Endothelial cell of hepatic sinusoid (primary cell): Measurements from ENCODE around the gene METRN.

Experiments used
- in situ Hi-C: cut with HindIII; loops from 2 replicates; pipeline ENCODE4 v1.10.0; 2017; ENCODE audit warnings: low sequenced_read_pairs

The METRN gene

DNA sequence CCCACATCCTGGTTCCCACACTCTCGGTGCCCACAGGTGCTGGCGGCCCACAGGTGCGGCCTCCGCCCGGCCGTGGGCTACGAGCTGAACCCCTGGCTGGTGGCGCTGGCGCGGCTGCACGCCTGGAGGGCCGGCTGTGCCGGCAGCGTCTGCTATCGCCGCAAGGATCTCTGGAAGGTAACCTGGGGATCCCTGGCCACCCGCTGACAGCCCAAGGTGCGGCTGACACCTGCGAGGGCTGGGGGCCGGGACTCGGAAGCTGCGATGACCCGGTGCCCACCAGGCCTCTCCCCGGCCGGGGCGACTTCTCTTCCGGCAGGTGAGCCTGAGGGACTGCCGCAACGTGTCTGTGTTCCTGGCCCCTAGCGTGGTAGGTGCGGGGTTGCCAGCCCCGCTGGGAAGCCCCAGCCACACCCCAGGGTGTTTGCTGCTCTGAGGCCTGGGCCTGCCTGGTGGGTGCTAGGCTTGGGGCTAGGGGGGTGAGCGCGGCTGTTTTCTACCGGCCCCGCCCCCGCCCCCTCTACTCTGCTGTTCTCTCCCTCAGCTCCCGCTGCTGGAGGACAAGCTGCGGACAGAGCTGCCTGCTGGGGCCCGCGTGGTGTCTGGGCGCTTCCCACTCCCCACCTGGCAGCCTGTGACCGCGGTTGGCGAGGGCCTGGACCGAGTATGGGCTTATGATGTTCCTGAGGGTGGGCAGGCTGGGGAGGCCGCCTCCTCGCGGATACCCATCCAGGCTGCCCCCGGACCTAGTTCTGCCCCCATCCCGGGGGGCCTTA lies 7.0 kb downstream of the METRN start:
- in situ Hi-C loops = no loop called here

DNA sequence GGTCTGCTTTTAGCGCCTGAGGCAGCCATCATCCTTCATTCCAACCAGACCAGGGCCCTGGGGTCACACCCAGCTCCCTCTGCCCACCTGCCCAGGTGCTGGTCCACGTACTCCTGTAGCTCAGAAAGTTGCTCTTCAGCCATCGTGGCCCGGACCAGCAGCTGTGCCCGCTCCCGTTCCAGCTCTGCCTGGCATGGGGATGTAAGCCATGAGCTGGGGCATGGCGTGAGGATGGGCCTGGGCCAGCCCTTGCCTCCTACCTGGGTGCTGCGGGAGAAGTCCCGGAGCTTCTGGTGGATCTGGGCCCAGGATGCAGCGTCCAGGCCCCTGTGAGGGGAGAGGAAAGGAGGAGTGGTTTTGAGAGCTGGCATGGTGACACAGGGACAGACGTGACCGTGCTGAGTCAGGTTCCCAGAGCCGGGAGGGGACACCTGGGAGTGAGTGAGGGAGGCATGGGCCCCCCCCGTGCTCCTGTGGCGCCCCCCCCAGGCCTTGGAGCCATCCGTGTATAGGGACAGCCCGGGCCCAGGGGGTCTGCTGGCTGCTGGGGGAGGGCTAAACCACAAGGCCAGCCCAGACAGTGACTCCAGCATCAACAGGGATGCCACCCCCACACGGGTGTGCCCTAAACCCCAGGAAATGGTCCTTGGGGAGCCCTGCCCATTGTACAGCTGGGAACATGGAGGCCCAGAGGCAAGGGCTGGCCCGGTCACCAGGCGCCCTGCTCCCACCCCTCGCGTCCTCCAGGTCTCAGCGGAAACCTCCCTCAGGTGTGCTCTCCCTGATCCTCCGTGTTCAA lies 8.1 kb downstream of the METRN start:
- in situ Hi-C loops = no loop called here

DNA sequence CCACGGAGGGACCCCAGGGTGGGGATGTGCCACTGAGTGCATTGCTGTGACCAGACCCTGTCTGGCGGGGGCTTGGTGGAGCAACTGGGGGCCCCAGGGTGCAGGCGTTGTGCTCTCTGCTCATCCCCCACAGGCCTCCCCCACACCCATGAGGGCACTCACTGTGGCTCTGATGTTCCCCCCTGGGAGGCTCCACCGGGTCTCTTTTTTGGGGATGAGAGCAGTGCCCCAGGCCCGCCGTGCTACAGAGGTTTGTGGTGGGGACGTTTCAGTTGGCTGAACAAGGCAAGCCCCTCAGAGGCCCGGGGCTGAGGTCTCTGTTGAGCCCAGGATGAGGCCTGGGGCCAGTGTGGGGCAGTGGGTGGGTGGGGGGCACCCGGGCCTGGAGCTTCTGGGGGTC lies 8.8 kb downstream of the METRN start:
- in situ Hi-C loops = no loop called here

DNA sequence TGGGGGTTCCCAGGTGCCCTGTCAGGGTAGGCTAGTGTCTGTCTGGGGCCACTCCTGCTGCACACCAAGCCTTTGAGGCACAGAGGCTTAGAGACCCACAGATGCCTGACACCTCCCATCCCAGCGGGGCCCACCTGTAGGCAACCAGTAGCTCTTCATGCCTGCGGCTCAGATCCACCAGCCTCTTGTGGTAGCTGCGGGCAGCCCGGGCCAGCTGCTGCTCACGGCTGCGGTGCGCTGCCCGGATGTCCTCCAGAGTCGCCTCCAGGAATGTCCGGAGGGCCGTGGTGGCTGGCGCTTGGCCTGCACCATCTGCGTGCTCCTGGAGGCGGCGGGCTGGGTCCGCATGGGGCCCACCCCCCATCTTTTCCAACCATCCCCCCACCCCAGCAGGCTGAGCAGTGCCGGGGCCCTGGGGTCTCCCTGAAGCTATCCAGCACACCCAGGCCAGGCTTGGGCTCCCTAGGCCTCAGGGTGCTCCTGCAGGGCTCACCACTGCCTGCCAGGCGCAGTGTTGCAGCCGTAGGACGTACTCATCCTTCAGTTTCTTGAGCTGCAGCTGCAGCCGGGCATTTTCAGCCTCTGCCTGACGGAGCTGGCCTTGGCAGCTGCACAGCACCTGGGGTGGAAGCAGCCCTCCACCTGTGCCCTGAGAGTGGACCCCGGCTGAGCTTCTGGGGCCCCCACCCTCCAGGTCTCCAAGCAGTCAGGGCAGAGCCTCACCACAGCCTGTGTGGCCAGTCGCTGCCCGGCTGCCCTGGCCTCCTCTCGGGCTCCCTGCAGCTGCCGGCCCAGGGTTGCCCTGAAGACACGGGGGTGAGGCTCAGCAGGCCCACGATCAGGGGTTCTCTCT lies 9.5 kb downstream of the METRN start:
- in situ Hi-C loops = no loop called here

DNA sequence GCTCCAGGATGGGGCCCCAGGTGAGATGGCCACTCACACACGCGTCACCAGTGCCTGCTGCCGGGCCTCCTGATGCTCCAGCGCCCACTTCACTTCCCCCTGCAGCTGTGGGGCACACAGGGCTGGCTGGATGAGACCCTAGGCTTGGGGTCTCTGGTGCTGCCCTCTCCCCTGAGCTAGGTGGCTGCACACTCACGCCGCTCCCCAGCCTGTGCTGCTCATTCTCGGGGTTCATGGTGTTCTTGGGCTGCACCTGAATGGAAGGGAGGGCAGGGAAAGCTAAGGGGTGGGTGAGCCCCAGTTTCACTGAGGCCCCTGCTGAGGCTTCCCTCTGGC lies 10.1 kb downstream of the METRN start:
- in situ Hi-C loops = no loop called here

DNA sequence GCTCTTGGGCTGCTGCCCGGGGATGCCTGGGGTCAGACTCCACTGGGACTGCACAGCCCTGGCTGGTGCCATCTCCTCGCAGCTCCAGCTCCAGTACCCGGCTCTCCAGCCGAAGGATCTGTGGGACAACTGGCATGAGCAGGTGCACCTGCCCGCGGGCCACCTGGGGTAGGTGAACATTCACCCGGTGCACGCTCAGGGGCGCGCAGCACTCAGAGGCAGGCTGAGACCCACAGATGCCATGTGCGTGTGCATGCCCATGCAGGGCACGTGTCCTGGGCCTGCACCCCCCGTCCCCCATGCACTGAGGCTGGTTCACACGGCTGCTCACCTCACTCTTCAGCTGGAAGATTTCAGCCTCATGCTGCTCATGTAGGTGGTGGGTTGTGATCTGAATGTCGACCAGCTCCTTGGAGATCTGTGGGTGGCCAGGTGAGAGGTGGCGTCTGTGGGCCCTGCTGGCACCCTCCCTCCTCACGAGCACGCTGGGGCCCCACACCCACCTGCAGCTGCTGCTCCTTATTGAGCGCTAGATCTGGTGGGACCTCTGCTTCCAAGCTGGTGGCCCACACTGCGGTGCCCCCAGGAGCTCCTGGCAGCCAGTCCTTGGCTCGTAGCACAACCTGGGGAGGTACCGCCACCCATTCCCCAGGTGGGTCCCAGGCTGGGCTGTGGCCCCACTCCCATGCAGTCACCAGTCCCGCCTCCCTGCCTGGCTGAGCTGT lies 10.7 kb downstream of the METRN start:
- in situ Hi-C loops = no loop called here

DNA sequence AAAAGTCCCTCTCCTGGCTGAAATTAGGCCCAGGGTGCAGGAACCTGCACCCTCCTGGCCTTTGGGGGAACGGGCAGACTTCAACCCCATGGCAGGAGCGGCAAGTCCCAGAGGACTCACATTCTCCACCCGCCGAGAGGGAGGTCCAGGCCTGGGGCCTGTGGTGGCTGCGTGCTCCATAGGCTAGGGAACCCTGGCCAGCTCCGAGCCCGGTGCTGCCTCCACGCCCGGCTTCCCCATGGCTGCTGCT lies 11.2 kb downstream of the METRN start:
- in situ Hi-C loops = no loop called here

DNA sequence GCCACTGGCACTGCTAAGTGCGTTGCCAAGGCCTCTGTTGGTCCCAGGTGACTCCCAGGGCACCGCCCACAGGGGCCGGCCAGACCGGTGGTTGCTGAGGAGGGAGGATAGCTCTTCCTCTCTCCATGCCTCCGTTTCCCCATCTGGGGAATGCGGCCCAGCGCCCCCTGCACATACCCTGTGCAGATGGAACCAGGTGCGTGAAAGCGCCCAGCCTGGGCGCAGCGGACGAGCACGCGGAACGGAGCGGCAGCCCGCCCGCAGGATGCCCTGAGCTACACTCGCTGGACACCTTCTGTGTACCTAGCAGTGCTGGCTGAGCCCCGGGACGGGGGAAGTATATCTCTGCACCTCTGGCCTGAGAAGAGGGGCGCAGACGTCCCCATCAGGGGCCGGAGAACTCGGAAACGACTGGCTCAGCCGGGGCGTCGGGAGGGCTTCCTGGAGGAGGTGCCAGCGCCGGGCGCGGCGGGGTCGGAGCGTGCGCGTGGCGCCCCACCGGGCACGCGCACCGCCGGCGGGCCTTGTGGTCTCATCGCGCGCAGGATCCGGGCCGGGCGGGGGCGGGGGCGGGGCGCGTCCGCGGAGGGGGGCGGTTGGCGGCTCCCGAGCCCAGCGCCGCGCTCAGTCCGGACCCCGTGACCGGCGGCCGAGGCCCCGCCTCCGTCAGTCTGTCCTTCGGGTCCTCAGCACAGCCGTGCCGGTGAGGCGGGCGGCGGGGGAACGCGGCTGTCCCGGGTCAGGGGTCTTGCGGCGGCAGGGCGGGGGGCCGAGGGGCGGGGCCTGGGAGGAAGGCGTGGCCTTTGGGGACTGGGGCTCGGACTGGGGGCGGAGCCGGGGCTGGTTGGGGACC lies 11.7 kb downstream of the METRN start, which contains the start of the genes CCDC78 and HAGHL:
Gene CCDC78 (minus strand): TSS at position 6 of the 853 bp plus-strand sequence. CDS start 76 bp downstream, outside the sequence.
Gene HAGHL (plus strand): TSS at position 669 of the 853 bp plus-strand sequence. CDS start 404 bp downstream, outside the sequence.
- in situ Hi-C loops = no loop called here

DNA sequence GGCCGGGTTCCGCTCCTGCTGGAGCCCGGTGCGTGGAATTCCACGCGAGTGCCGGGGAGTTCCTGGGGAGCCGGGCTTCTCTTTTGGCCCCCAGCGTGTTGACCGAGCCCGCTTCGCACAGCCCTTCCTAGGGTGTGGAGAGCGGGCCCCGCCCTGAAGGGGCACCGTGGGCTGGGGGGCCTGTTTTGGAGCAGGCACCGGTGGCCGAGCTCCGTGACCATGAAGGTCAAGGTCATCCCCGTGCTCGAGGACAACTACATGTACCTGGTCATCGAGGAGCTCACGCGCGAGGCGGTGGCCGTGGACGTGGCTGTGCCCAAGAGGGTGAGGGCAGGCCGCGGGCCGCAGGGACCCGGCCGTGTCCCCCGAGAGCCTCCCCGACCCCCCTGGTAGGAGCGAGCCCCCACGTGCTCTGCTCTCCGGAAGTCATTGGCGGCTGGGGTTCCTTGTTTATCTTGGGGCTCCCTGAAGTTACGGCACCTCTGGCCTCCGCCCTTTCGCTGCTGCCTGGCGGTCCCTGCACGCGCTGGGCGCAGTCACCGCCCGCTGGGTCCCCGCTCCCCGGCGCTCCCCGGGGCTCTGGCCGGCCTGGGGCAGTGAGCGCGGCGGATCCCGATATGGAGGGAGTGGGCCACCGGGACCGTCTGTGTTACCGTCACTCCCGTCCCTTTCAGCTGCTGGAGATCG lies 12.5 kb downstream of the METRN start:
- in situ Hi-C loops = no loop called here

DNA sequence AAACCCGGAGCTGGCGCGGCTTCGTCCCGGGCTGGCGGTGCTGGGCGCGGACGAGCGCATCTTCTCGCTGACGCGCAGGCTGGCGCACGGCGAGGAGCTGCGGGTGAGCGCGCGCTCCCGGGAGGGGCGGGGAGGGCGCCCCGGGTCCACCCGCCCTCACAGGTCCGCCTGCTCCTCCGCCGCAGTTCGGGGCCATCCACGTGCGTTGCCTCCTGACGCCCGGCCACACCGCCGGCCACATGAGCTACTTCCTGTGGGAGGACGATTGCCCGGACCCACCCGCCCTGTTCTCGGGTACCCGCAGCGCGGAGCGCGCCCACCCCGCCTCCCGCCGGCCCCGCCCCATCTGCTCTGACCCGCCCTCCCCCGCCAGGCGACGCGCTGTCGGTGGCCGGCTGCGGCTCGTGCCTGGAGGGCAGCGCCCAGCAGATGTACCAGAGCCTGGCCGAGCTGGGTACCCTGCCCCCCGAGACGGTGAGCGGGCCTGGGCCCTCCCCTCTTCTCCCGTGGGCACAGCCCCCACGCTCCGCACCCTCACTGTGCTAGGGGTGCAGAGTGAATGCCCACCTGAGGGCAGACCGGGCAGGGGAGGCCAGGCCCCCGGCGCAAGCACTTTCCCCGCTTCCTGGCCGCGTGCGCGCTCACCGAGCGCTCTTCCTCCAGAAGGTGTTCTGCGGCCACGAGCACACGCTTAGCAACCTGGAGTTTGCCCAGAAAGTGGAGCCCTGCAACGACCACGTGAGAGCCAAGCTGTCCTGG lies 13.4 kb downstream of the METRN start:
- in situ Hi-C loops = no loop called here

DNA sequence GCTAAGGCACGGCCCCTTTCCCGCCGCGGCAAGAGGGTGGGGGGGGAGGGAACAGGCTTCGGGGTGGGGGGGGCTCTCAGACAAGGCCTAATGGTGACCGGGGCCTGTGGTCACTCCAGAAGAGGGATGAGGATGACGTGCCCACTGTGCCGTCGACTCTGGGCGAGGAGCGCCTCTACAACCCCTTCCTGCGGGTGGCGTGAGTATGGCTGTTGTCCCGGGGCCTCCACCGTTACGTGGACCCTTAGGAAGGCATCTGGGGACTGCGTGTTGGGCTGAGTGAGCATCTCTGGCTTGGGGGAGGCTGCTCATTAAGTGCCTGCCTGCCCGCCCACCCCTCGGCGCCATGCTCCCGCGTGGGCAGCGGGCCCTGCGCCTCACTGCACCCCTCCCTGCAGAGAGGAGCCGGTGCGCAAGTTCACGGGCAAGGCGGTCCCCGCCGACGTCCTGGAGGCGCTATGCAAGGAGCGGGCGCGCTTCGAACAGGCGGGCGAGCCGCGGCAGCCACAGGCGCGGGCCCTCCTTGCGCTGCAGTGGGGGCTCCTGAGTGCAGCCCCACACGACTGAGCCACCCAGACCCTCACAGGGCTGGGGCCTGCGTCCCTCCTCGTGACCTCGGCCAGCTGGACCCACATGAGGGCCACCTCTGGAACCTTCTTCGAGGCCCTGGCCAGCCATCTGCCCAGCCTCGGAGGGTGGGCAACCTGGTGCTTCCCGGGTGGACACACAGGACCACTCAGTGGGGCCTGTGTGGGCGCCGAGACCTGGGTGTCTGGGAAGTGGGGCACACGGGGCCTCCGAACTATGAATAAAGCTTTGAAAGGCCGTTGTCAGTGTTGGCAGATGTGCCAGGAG lies 14.2 kb downstream of the METRN start:
- in situ Hi-C loops = no loop called here

DNA sequence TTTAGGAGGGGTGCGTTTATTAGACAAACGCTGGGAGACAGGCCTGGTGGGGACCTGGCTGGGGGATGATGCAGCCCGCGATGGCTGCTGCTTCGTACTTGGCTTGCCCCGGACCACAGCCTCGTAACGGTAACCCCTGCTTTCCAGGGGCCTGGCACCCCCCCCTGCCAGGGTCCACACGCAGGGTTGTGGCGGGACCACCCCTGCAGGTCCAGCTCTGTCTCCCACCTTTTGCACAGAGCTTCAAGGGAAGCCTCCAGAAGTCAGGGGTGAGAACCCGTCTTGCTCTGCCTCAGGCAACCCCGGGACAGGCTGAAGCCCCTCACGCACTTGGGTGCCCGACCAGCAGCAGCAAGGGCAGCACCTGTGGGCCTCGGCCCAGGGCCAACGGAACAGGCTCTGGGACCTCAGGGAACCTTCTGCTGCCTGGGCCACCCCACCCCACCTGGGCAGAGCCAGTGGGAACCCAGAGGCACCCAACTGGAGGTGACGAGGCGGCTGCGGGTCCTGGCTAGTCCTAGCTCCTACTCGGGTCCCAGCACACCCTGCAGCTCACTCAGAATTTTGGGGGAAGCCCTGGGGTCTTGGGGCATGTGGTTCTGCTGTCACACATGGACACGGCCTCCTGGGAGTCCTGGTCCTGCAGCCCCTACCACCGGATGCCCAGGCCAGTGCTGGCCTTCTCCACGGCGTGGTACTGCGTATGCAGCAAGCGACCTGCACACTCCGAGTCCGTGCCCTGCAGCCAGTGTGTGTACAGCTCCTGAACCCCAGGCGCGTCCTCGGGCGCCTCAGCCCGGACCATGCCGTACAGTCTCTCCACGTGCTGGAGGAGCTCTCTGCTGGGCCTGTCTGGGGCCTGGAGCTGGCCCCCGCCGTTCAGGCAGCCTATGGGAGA lies 15.1 kb downstream of the METRN start:
- in situ Hi-C loops = no loop called here

DNA sequence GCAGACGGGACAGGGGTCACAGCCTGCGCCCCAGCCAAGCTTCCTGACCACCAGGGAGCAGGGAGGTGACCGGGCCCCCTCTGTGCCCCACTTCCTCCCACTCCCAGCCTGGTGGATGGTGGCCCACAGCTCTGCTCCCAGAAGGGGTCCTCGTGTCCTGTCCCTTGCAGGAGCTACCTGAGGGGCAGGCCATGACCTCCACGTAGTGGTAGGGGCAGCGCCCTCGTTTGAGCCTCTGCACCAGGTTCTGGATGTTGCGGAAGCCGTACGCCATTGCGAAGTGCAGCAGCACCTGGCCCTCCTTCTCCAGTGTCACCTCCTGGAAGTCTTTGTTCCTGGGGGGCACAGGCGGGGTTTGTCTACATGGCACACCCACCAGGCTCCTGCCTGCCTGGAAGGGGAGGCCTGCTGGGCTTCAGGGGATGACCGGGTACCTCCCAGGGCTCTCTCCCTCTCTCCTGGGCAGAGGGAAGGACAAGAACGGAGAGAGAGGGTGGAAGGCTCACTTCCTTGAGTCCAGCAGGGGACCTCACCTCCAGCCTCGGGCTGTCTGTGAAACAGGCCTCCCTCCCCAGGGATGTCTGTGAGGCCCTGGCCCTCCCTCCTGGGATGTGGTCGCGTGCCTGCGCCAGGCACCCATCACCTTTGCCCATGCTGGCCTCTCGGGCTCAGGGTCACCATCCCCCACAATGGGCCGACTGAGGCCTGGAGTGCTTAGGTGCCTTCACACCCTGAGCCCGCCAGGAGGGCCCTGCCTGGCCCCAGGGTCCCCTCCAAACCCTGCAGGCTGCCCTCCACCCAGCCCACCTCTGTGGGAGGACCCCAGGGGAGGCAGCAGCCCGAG lies 16.0 kb downstream of the METRN start:
- in situ Hi-C loops = no loop called here

DNA sequence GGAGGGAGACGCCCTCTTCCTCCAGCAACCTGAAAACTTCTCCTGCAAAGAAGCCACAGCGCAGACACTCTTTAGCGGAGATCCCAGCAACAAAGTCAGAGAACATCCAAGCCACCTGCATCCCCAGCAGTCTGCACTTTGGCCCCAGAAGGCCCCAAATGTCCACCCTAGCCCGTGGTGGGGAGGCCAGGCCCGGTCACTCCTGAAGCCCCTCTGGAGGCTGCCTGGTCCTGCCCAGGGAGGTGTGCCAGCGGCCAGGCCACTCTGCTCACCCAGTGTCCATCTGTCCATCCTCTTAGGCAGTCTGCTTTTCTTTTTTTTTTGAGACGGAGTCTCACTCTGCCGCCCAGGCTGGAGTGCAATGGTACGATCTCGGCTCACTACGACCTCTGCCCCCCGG lies 17.4 kb downstream of the METRN start:
- in situ Hi-C loops = no loop called here

DNA sequence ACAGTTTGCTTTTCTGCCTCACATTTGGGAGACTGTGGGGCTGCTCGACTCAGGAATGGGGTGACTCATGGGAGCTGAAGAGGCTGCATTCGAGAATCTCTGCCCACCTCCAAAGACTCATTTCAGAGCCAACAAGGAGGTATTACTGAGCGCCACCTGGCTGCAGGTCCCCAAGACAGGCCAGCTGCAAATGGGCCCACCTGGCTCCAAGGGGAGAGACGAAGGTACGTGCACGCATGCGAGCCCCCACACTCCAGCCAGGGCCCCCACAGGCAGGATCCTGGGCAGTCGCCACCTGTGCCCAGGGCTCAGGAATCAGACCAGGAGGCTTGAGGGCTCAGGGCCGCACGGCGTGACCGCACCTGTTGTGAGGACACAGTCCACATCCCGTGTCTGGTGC lies 18.0 kb downstream of the METRN start:
- in situ Hi-C loops = no loop called here
